H7 (cell line): ENCODE data around the gene ENPP7. TPM values are rescaled to one million over a fixed set of nuclear protein-coding genes. Genes with fewer than 3 reads are reported as not detected.

ENCODE experiments used
- DNase-seq: peaks from one replicate; pipeline ENCODE4 v3.0.0; 2012
- H3K27me3 ChIP-seq: 2 replicates; pipeline ENCODE4 v1.6.0; 2011; ENCODE audit warnings: mild to moderate bottlenecking, low read length; ENCODE audit not compliant: control insufficient read depth, insufficient read depth
- H3K36me3 ChIP-seq: replicated peaks from 2 replicates; pipeline ENCODE4 v1.5.1; 2011; ENCODE audit warnings: low read length; ENCODE audit not compliant: control insufficient read depth, insufficient read depth
- H3K4me3 ChIP-seq: 2 replicates; pipeline ENCODE4 v1.5.1; 2011; ENCODE audit warnings: low read depth, mild to moderate bottlenecking, control low read depth, low read length, moderate library complexity; ENCODE audit not compliant: insufficient read depth
- total RNA-seq: library from RNA; depleted of rRNA; stranded (reverse); fragments of >200 nt; shearing (Covaris generic); gene quantifications from 2 replicates; pipeline ENCODE4 v1.2.3, GENCODE V29; 2014

ENPP7 gene
- total RNA-seq, 1 experiment from 2014 or later: not detected

- Histone ChIP-seq H3K36me3 (no peaks in the 10 kb centered on the region), H3K4me3 (no peak overlapping the region), H3K27me3 (no peaks in the 10 kb centered on the region)
- DNase-seq: peak; percentile 33
Observed at GRCh38 chr17:79733692-79734070, 2.9 kb downstream of the ENPP7 start.

GRCh38 chr17:79735096-79735495 is 4.4 kb downstream of the ENPP7 start:
- H3K4me3 ChIP-seq: no peak overlapping the region
- no peaks in the 10 kb centered on the region for H3K36me3 ChIP-seq
- peak; percentile 25 for DNase-seq
- no peaks in the 10 kb centered on the region for H3K27me3 ChIP-seq

GRCh38 chr17:79737046-79737921 is 6.5 kb downstream of the ENPP7 start:
- no peak overlapping the region for H3K4me3 ChIP-seq
- DNase-seq: peak; percentile 36
- H3K36me3 ChIP-seq: no peaks in the 10 kb centered on the region
- peaks cover 8% of the 10 kb centered on the region for H3K27me3 ChIP-seq

- H3K36me3 ChIP-seq: no peaks in the 10 kb centered on the region
- peak; percentile 30 for DNase-seq
Observed at GRCh38 chr17:79737922-79738578, 7.3 kb downstream of the ENPP7 start.

GRCh38 chr17:79738643-79739042 is 7.9 kb downstream of the ENPP7 start:
- peak; percentile 14 for DNase-seq
- H3K27me3 ChIP-seq: peaks cover 10% of the 10 kb centered on the region
- H3K4me3 ChIP-seq: no peak overlapping the region
- no peaks in the 10 kb centered on the region for H3K36me3 ChIP-seq

More at GRCh38 chr17:79737922-79738578, 7.3 kb downstream of the ENPP7 start:
- no peak overlapping the region for H3K4me3 ChIP-seq
- peaks cover 8% of the 10 kb centered on the region for H3K27me3 ChIP-seq

GRCh38 chr17:79739148-79740062 is 8.7 kb downstream of the ENPP7 start:
- H3K27me3 ChIP-seq: peaks cover 10% of the 10 kb centered on the region
- no peak overlapping the region for H3K4me3 ChIP-seq
- peak; percentile 41 for DNase-seq

GRCh38 chr17:79740413-79740812 is 9.7 kb downstream of the ENPP7 start:
- H3K36me3 ChIP-seq: no peaks in the 10 kb centered on the region
- H3K27me3 ChIP-seq: peaks cover 10% of the 10 kb centered on the region
- DNase-seq: peak; percentile 21
- H3K4me3 ChIP-seq: no peak overlapping the region

More at GRCh38 chr17:79739148-79740062, 8.7 kb downstream of the ENPP7 start:
- no peaks in the 10 kb centered on the region for H3K36me3 ChIP-seq

GRCh38 chr17:79741401-79741750 is 10.6 kb downstream of the ENPP7 start:
- H3K36me3 ChIP-seq: no peaks in the 10 kb centered on the region
- no peak for DNase-seq
- peak overlapping the region; percentile 56 for H3K4me3 ChIP-seq
- peaks cover 12% of the 10 kb centered on the region for H3K27me3 ChIP-seq

- Histone ChIP-seq H3K27me3 (peaks cover 17% of the 10 kb centered on the region), H3K36me3 (no peaks in the 10 kb centered on the region), H3K4me3 (peak overlapping the region; percentile 56)
- peak; percentile 99 for DNase-seq
Observed at GRCh38 chr17:79741751-79742588, 11.2 kb downstream of the ENPP7 start.

- no peak for DNase-seq
- H3K36me3 ChIP-seq: no peaks in the 10 kb centered on the region
- H3K4me3 ChIP-seq: no peak overlapping the region
- peaks cover 23% of the 10 kb centered on the region for H3K27me3 ChIP-seq
Observed at GRCh38 chr17:79742589-79742918, 11.8 kb downstream of the ENPP7 start.

GRCh38 chr17:79742951-79743476 is 12.3 kb downstream of the ENPP7 start:
- peaks cover 28% of the 10 kb centered on the region for H3K27me3 ChIP-seq
- no peak overlapping the region for H3K4me3 ChIP-seq
- peak; percentile 47 for DNase-seq
- H3K36me3 ChIP-seq: no peaks in the 10 kb centered on the region

- no peak for DNase-seq
- Histone ChIP-seq H3K4me3 (no peak overlapping the region), H3K27me3 (peaks cover 33% of the 10 kb centered on the region), H3K36me3 (no peaks in the 10 kb centered on the region)
Observed at GRCh38 chr17:79743614-79744013, 12.9 kb downstream of the ENPP7 start.

- H3K4me3 ChIP-seq: no peak overlapping the region
- H3K27me3 ChIP-seq: peaks cover 41% of the 10 kb centered on the region
- no peak for DNase-seq
- H3K36me3 ChIP-seq: no peaks in the 10 kb centered on the region
Observed at GRCh38 chr17:79745641-79746105, 14.9 kb downstream of the ENPP7 start.
